HCT116 (cell line): ENCODE results near the gene IL1RAPL1. TPM values are rescaled to one million over a fixed set of nuclear protein-coding genes. Genes with fewer than 3 reads are reported as not detected.

Experiments used
- ATAC-seq: fragments of 200-7000 bp; cut with Tn5 transposase; 2 replicates; pipeline ENCODE4 v1.9.1; 2020; ENCODE audit warnings: mild to moderate bottlenecking, moderate library complexity
- BruUV-seq: library from RNA; stranded (reverse); fragments of 400-500 nt; replicated peaks from 2 replicates; lab custom pipeline; 2021; lab: Mats Ljungman, UMichigan
- CTCF ChIA-PET: fragments of 300-600 bp; sonication (Branson Sonifier 250); formaldehyde crosslinking; loops from one replicate; lab custom pipeline; 2021; ENCODE audit warnings: antibody characterized with exemption; lab: Charles Lee
- POLR2A ChIA-PET: fragments of 300-600, 350-600 bp; sonication (Branson Sonifier 250); formaldehyde crosslinking; loops from one replicate; lab custom pipeline; 2021; ENCODE audit warnings: antibody characterized with exemption; lab: Charles Lee
- RAD21 ChIA-PET, 2 experiments: fragments of 300-600 bp; sonication (Branson Sonifier 250); formaldehyde crosslinking; loops; one replicate each; lab custom pipeline; 2023; ENCODE audit warnings: low total read pairs in 2 of 2; ENCODE audit not compliant: uncharacterized antibody in 2 of 2, unreplicated experiment in 2 of 2, low non-redundant PET in 1 of 2; lab: Charles Lee
- DNase-seq: peaks from one replicate; pipeline ENCODE4 v3.0.0-alpha.2; 2010; ENCODE audit warnings: low read depth, low spot score
- H2AFZ ChIP-seq: fragments of 200-600 bp; shearing (Covaris generic), sonication (generic); 2 replicates; pipeline ENCODE4 v1.6.1; 2017; ENCODE audit warnings: low read depth, mixed run types, mixed read lengths, antibody characterized with exemption, low read length; ENCODE audit not compliant: poor library complexity, severe bottlenecking
- H3K27ac ChIP-seq: 2 replicates; pipeline ENCODE4 v1.5.1; 2012; ENCODE audit warnings: low read depth, low read length
- H3K27me3 ChIP-seq: fragments of 200-600 bp; sonication (generic); 2 replicates; pipeline ENCODE4 v1.6.1; 2016; ENCODE audit warnings: mixed run types, low read length, mixed read lengths; ENCODE audit not compliant: insufficient read depth
- H3K36me3 ChIP-seq, 2 experiments: fragments of 200-500 bp in 1 of 2; fragments of 200-600 bp in 1 of 2; sonication (Bioruptor generic) in 1 of 2; sonication (generic) in 1 of 2; 2 replicates each; pipeline versions ENCODE4 v1.5.1 to v1.6.1; 2014 to 2016; ENCODE audit warnings: low read length in 2 of 2, inconsistent platforms in 1 of 2, mixed read lengths in 1 of 2, mixed run types in 1 of 2; ENCODE audit not compliant: insufficient read depth in 2 of 2, control insufficient read depth in 1 of 2
- H3K4me1 ChIP-seq, 2 experiments: fragments of 200-600 bp in 1 of 2; sonication (generic) in 1 of 2; 2 replicates each; pipeline versions ENCODE4 v1.5.1 to v1.6.1; 2012 to 2017; ENCODE audit warnings: low read length in 2 of 2, inconsistent platforms in 1 of 2, mild to moderate bottlenecking in 1 of 2, mixed read lengths in 1 of 2, mixed run types in 1 of 2, moderate library complexity in 1 of 2; ENCODE audit not compliant: insufficient read depth in 2 of 2, control insufficient read depth in 1 of 2
- H3K4me2 ChIP-seq: fragments of 200-600 bp; sonication (generic); 2 replicates; pipeline ENCODE4 v1.6.1; 2017; ENCODE audit warnings: mixed run types, low read length, mixed read lengths
- H3K4me3 ChIP-seq, 2 experiments: fragments of 200-600 bp in 1 of 2; sonication (generic) in 1 of 2; replicated peaks in 1 of 2; 2 replicates each; pipeline ENCODE4 v1.5.1; 2011 to 2016; ENCODE audit warnings: low read length in 2 of 2, control low read depth in 1 of 2, low read depth in 1 of 2, mild to moderate bottlenecking in 1 of 2, mixed read lengths in 1 of 2, mixed run types in 1 of 2
- H3K79me2 ChIP-seq: fragments of 200-600 bp; sonication (generic); 2 replicates; pipeline ENCODE4 v1.6.1; 2017; ENCODE audit warnings: mild to moderate bottlenecking, mixed run types, low read length, moderate library complexity, mixed read lengths; ENCODE audit not compliant: insufficient read depth
- H3K9ac ChIP-seq: fragments of 200-600 bp; sonication (generic); 2 replicates; pipeline ENCODE4 v1.6.1; 2016; ENCODE audit warnings: low read length, mixed read lengths
- H3K9me2 ChIP-seq: fragments of 200-600 bp; sonication (generic), shearing (Covaris generic); 2 replicates; pipeline ENCODE4 v1.6.1; 2017; ENCODE audit warnings: mixed run types, mild to moderate bottlenecking, moderate library complexity; ENCODE audit not compliant: insufficient read depth
- H3K9me3 ChIP-seq, 2 experiments: fragments of 200-500 bp in 1 of 2; fragments of 200-600 bp in 1 of 2; sonication (Bioruptor generic) in 1 of 2; sonication (generic) in 1 of 2; 2 replicates each; pipeline ENCODE4 v1.6.1; 2014 to 2017; ENCODE audit warnings: low read length in 2 of 2, mixed read lengths in 2 of 2, inconsistent platforms in 1 of 2, low read depth in 1 of 2, mild to moderate bottlenecking in 1 of 2, mixed run types in 1 of 2, moderate library complexity in 1 of 2; ENCODE audit not compliant: control insufficient read depth in 1 of 2, insufficient read depth in 1 of 2
- H4K20me1 ChIP-seq: fragments of 200-600 bp; sonication (generic), shearing (Covaris generic); 2 replicates; pipeline ENCODE4 v1.6.1; 2017; ENCODE audit warnings: mixed run types, mild to moderate bottlenecking, moderate library complexity; ENCODE audit not compliant: insufficient read depth
- CEBPB ChIP-seq: IDR thresholded peaks from 2 replicates; pipeline ENCODE4 v1.6.1; 2012; ENCODE audit warnings: low read depth
- EGR1 ChIP-seq: IDR thresholded peaks from 2 replicates; pipeline ENCODE4 v1.6.1; 2012; ENCODE audit warnings: low read depth
- EZH2 ChIP-seq: fragments of 200-600 bp; sonication (generic); IDR thresholded peaks from 2 replicates; pipeline ENCODE4 v1.6.1; 2017; ENCODE audit warnings: antibody characterized with exemption, mixed run types
- EZH2phosphoT487 ChIP-seq: fragments of 200-600 bp; IDR thresholded peaks from 2 replicates; pipeline ENCODE4 v1.6.1; 2018; ENCODE audit warnings: antibody characterized with exemption, borderline replicate concordance
- JUND ChIP-seq: IDR thresholded peaks from 2 replicates; pipeline ENCODE4 v1.6.1; 2012
- POLR2AphosphoS5 ChIP-seq: IDR thresholded peaks from 2 replicates; pipeline ENCODE4 v1.6.1; 2011; ENCODE audit warnings: mild to moderate bottlenecking, low read depth, low read length, moderate library complexity
- SIN3A ChIP-seq: IDR thresholded peaks from 2 replicates; pipeline ENCODE4 v1.6.1; 2012; ENCODE audit warnings: low read depth
- SP1 ChIP-seq: IDR thresholded peaks from 2 replicates; pipeline ENCODE4 v1.6.1; 2012; ENCODE audit warnings: low read depth
- ZFX ChIP-seq: fragments of 450-650 bp; IDR thresholded peaks from 2 replicates; pipeline ENCODE4 v1.6.1; 2017
- intact Hi-C: fragments of 100-400 bp; cut with micrococcal nuclease; formaldehyde crosslinking; loops from 2 replicates; pipeline ENCODE4 v1.10.0; 2022
- total RNA-seq: library from RNA; stranded (reverse); gene quantifications from one replicate; pipeline ENCODE4 v1.2.1, GENCODE V29; 2021; ENCODE audit not compliant: unreplicated experiment

IL1RAPL1 gene
- total RNA-seq, 1 experiment from 2014 or later = 2.8 TPM

- H3K9me3 ChIP-seq = no peaks in the 10 kb centered on the region
- no peak for TF ChIP-seq ZFX
- no peak for TF ChIP-seq EGR1
- no peak for TF ChIP-seq JUND
- TF ChIP-seq SP1 = peak; percentile 13; the same call in 1 of the 2 replicates
- TF ChIP-seq SIN3A = no peak
- no peak for TF ChIP-seq EZH2phosphoT487
- TF ChIP-seq CEBPB = no peak
- TF ChIP-seq EZH2 = no peak
- TF ChIP-seq, all 23 proteins: peak for 1
- ChIA-PET CTCF (interaction anchor here (1.1 kb wide), 1 partner anchor 11 kb away, joined by 4 read pairs; no protein-coding TSS in a partner anchor), RAD21 (no interaction called here), POLR2A (no interaction called here)
- no peak overlapping the region for H3K4me2 ChIP-seq
- no peaks in the 10 kb centered on the region for H3K27me3 ChIP-seq
- DNase-seq = no peak
- no peak overlapping the region for H3K9ac ChIP-seq
- no peak overlapping the region for H2AFZ ChIP-seq
- no peaks in the 10 kb centered on the region for H3K9me2 ChIP-seq
- no peaks in the 10 kb centered on the region for H3K36me3 ChIP-seq
- H3K79me2 ChIP-seq = peaks cover 17% of the 10 kb centered on the region
- no TSS peak for BruUV-seq
- intact Hi-C loops = loop anchor here (10.0 kb wide), 1 partner anchor 659 kb away; no protein-coding TSS in a partner anchor
- ATAC-seq = no peak
- H3K4me3 ChIP-seq = no peak overlapping the region
- no peak overlapping the region for H3K27ac ChIP-seq
- no peaks in the 10 kb centered on the region for H4K20me1 ChIP-seq
- peaks cover 5 to 33% of the 10 kb centered on the region in 2 experiments; a peak in 3 of 4 replicates for H3K4me1 ChIP-seq
These were observed 3.2 kb upstream of the IL1RAPL1 start for GRCh38 chrX:28584025-28584424.

- peak overlapping the region; percentile 81 for H3K4me2 ChIP-seq
- BruUV-seq = TSS peak; percentile 53
- H2AFZ ChIP-seq = peak overlapping the region; percentile 68
- H3K27ac ChIP-seq = peak overlapping the region; percentile 87
- H3K79me2 ChIP-seq = peaks cover 34% of the 10 kb centered on the region
- H3K27me3 ChIP-seq = no peaks in the 10 kb centered on the region
- no peaks in the 10 kb centered on the region for H3K9me3 ChIP-seq
- no peaks in the 10 kb centered on the region for H3K9me2 ChIP-seq
- ChIA-PET CTCF (no interaction called here), POLR2A (no interaction called here), RAD21 (no interaction called here)
- peak overlapping the region; percentile 56 to 70 for H3K4me3 ChIP-seq
- no peaks in the 10 kb centered on the region for H3K36me3 ChIP-seq
- no peak for TF ChIP-seq POLR2AphosphoS5
- TF ChIP-seq EZH2 = no peak
- intact Hi-C loops = loop anchor here (2.0 to 10.0 kb wide), 2 partner anchors 409 to 661 kb away; no protein-coding TSS in a partner anchor
- DNase-seq (no peak), ATAC-seq (no peak)
- no peaks in the 10 kb centered on the region for H4K20me1 ChIP-seq
- peaks cover 6 to 49% of the 10 kb centered on the region in 2 experiments for H3K4me1 ChIP-seq
- H3K9ac ChIP-seq = peak overlapping the region; percentile 70
These were observed 1.5 kb upstream of the IL1RAPL1 start for GRCh38 chrX:28585767-28586166.
